SK-N-SH (cell line): ENCODE data around the gene FARSB.

Experiments used
- EP300 ChIP-seq, 2 experiments: IDR thresholded peaks; 2 replicates each; pipeline versions ENCODE4 v1.4.0 to v1.6.1; 2012; ENCODE audit warnings: borderline replicate concordance in 1 of 2, low read depth in 1 of 2, low read length in 1 of 2
- FOXJ3 ChIP-seq: sonication (generic); formaldehyde crosslinking; IDR thresholded peaks from 2 replicates; pipeline ENCODE4 v1.5.1; 2020; ENCODE audit warnings: mild to moderate bottlenecking, missing genetic modification reagents
- FOXM1 ChIP-seq: IDR thresholded peaks from 2 replicates; pipeline ENCODE4 v1.4.0; 2012; ENCODE audit warnings: low read depth, mild to moderate bottlenecking
- GABPA ChIP-seq: IDR thresholded peaks from 2 replicates; pipeline ENCODE4 v1.4.0; 2012; ENCODE audit warnings: low read depth, mild to moderate bottlenecking
- JUND ChIP-seq: IDR thresholded peaks from 2 replicates; pipeline ENCODE4 v1.4.0; 2012
- MEF2A ChIP-seq: IDR thresholded peaks from 2 replicates; pipeline ENCODE4 v1.4.0; 2012; ENCODE audit warnings: low read depth, borderline replicate concordance
- NFIC ChIP-seq: IDR thresholded peaks from 2 replicates; pipeline ENCODE4 v1.4.0; 2012; ENCODE audit warnings: borderline replicate concordance
- POLR2AphosphoS5 ChIP-seq: IDR thresholded peaks from 2 replicates; pipeline ENCODE4 v1.6.1; 2012; ENCODE audit warnings: low read depth, low read length
- RFX5 ChIP-seq: IDR thresholded peaks from 2 replicates; pipeline ENCODE4 v1.6.1; 2012; ENCODE audit warnings: mild to moderate bottlenecking, improper control_type of control experiment, low read length
- TEAD4 ChIP-seq: IDR thresholded peaks from 2 replicates; pipeline ENCODE4 v1.4.0; 2012; ENCODE audit warnings: mild to moderate bottlenecking, borderline replicate concordance; ENCODE audit not compliant: insufficient read depth
- YY1 ChIP-seq: IDR thresholded peaks from 2 replicates; pipeline ENCODE4 v1.4.0; 2012; ENCODE audit warnings: low read depth, mild to moderate bottlenecking
- TF ChIP-seq, protein P1 (sequence below): fragments of 200-600 bp; sonication (generic); IDR thresholded peaks from 2 replicates; pipeline ENCODE4 v1.6.1; 2017; ENCODE audit warnings: antibody characterized with exemption, mild to moderate bottlenecking, moderate library complexity
- TF ChIP-seq, protein P2 (sequence below): IDR thresholded peaks from 2 replicates; pipeline ENCODE4 v1.4.0; 2012; ENCODE audit warnings: low read depth

DNA sequence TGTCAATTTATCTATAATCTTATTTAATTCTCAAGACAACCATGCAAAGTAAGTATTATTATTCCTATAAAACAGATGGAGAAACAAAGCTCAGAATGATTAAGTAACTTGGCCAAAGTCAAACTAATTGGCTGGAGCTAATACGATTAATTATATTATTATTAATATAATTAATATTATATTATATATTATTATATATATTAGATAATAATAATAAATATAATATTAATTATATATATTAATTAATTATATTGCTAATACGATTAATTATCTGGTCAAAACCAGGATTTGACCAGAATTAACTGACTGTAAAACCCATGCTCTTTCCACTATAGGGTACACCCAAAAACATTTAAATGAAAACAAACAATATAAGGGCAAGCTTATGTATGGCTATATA lies 52.4 kb downstream of the FARSB start:
- TF ChIP-seq, protein P1, sequence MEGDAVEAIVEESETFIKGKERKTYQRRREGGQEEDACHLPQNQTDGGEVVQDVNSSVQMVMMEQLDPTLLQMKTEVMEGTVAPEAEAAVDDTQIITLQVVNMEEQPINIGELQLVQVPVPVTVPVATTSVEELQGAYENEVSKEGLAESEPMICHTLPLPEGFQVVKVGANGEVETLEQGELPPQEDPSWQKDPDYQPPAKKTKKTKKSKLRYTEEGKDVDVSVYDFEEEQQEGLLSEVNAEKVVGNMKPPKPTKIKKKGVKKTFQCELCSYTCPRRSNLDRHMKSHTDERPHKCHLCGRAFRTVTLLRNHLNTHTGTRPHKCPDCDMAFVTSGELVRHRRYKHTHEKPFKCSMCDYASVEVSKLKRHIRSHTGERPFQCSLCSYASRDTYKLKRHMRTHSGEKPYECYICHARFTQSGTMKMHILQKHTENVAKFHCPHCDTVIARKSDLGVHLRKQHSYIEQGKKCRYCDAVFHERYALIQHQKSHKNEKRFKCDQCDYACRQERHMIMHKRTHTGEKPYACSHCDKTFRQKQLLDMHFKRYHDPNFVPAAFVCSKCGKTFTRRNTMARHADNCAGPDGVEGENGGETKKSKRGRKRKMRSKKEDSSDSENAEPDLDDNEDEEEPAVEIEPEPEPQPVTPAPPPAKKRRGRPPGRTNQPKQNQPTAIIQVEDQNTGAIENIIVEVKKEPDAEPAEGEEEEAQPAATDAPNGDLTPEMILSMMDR = no peak
- TF ChIP-seq EP300 (IDR thresholded peaks at IDR 0.05; ENCODE audit: borderline replicate concordance in 1 of 2, low read depth in 1 of 2, low read length in 1 of 2) (no peak), MEF2A (no peak), JUND (no peak), NFIC (no peak), GABPA (no peak), FOXJ3 (no peak), FOXM1 (no peak), TEAD4 (no peak), YY1 (no peak), RFX5 (no peak), POLR2AphosphoS5 (no peak)
- TF ChIP-seq, protein P2, sequence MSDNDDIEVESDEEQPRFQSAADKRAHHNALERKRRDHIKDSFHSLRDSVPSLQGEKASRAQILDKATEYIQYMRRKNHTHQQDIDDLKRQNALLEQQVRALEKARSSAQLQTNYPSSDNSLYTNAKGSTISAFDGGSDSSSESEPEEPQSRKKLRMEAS = no peak
